SK-N-SH treated with all-trans-retinoic acid at 6 μM for 48 hours (cell line): ENCODE measurements around the gene KRTAP10-1.

Experiments
- ATAC-seq: fragments of 200-7000 bp; cut with Tn5 transposase; 3 replicates; pipeline ENCODE4 v1.9.1; 2020; ENCODE audit warnings: mild to moderate bottlenecking, moderate library complexity
- ARNTL ChIP-seq: fragments of 450-650 bp; formaldehyde crosslinking; IDR thresholded peaks from 2 replicates; pipeline ENCODE4 v1.5.0; 2020; ENCODE audit warnings: low read depth, mild to moderate bottlenecking, moderate library complexity, borderline replicate concordance
- BACH2 ChIP-seq: fragments of 250-450 bp; sonication (Bioruptor Pico); IDR thresholded peaks from 2 replicates; pipeline ENCODE4 v1.9.0; 2021; ENCODE audit warnings: mild to moderate bottlenecking, borderline replicate concordance
- CREB5 ChIP-seq: fragments of 250-450 bp; sonication (Bioruptor Pico); IDR thresholded peaks from 2 replicates; pipeline ENCODE4 v1.5.1; 2020; ENCODE audit warnings: low read depth, mild to moderate bottlenecking, moderate library complexity
- CSDC2 ChIP-seq: fragments of 250-450 bp; sonication (Bioruptor Pico); IDR thresholded peaks from 2 replicates; pipeline ENCODE4 v1.5.0; 2020; ENCODE audit warnings: mild to moderate bottlenecking, moderate library complexity
- CSRNP3 ChIP-seq: fragments of 250-450 bp; sonication (Bioruptor Pico); IDR thresholded peaks from 2 replicates; pipeline ENCODE4 v1.5.1; 2021; ENCODE audit warnings: mild to moderate bottlenecking, moderate library complexity
- ESRRG ChIP-seq: fragments of 250-450 bp; sonication (Bioruptor Pico); IDR thresholded peaks from 2 replicates; pipeline ENCODE4 v1.6.1; 2021; ENCODE audit warnings: mild to moderate bottlenecking
- ISL1 ChIP-seq: fragments of 250-450 bp; sonication (Bioruptor Pico); IDR thresholded peaks from 2 replicates; pipeline ENCODE4 v2.1.2; 2022; ENCODE audit warnings: mild to moderate bottlenecking, moderate library complexity
- OSR1 ChIP-seq: fragments of 250-450 bp; sonication (Bioruptor Pico); IDR thresholded peaks from 2 replicates; pipeline ENCODE4 v1.8.0; 2022; ENCODE audit warnings: moderate library complexity, mild to moderate bottlenecking, inconsistent platforms
- PATZ1 ChIP-seq: fragments of 250-450 bp; sonication (Bioruptor Pico); IDR thresholded peaks from 2 replicates; pipeline ENCODE4 v1.8.0; 2020; ENCODE audit warnings: mild to moderate bottlenecking, moderate library complexity, borderline replicate concordance
- POU6F1 ChIP-seq: fragments of 250-450 bp; sonication (Bioruptor Pico); IDR thresholded peaks from 2 replicates; pipeline ENCODE4 v1.8.0; 2021; ENCODE audit warnings: low read depth, mild to moderate bottlenecking, moderate library complexity, borderline replicate concordance
- PPARA ChIP-seq: fragments of 250-450 bp; sonication (Bioruptor Pico); IDR thresholded peaks from 2 replicates; pipeline ENCODE4 v1.5.0; 2020; ENCODE audit warnings: mild to moderate bottlenecking, borderline replicate concordance
- RARB ChIP-seq: fragments of 250-450 bp; sonication (Bioruptor Pico); IDR thresholded peaks from 2 replicates; pipeline ENCODE4 v1.8.0; 2021; ENCODE audit warnings: mild to moderate bottlenecking, moderate library complexity
- SNAI2 ChIP-seq: fragments of 250-450 bp; sonication (Bioruptor Pico); IDR thresholded peaks from 2 replicates; pipeline ENCODE4 v1.5.0; 2020; ENCODE audit warnings: mild to moderate bottlenecking, moderate library complexity
- TCF4 ChIP-seq: fragments of 250-450 bp; sonication (Bioruptor Pico); IDR thresholded peaks from 2 replicates; pipeline ENCODE4 v1.8.0; 2021; ENCODE audit warnings: mild to moderate bottlenecking, moderate library complexity, borderline replicate concordance
- TOX ChIP-seq: fragments of 250-450 bp; sonication (Bioruptor Pico); IDR thresholded peaks from 2 replicates; pipeline ENCODE4 v1.8.0; 2021; ENCODE audit warnings: mild to moderate bottlenecking, moderate library complexity, borderline replicate concordance
- TSHZ2 ChIP-seq: fragments of 250-450 bp; sonication (Bioruptor Pico); IDR thresholded peaks from 2 replicates; pipeline ENCODE4 v1.5.0; 2020; ENCODE audit warnings: mild to moderate bottlenecking, moderate library complexity
- ZC3H10 ChIP-seq: fragments of 250-450 bp; sonication (Bioruptor Pico); IDR thresholded peaks from 2 replicates; pipeline ENCODE4 v1.5.1; 2021; ENCODE audit warnings: mild to moderate bottlenecking, moderate library complexity
- ZFP3 ChIP-seq: fragments of 250-450 bp; sonication (Bioruptor Pico); IDR thresholded peaks from 2 replicates; pipeline ENCODE4 v1.5.0; 2020; ENCODE audit warnings: mild to moderate bottlenecking, moderate library complexity
- ZFP30 ChIP-seq: fragments of 450-650 bp; formaldehyde crosslinking; IDR thresholded peaks from 2 replicates; pipeline ENCODE4 v1.5.0; 2022; ENCODE audit warnings: mild to moderate bottlenecking, moderate library complexity
- ZNF70 ChIP-seq: fragments of 450-650 bp; formaldehyde crosslinking; IDR thresholded peaks from 2 replicates; pipeline ENCODE4 v1.5.0; 2020; ENCODE audit warnings: mild to moderate bottlenecking, moderate library complexity
- ZNF8 ChIP-seq: fragments of 450-650 bp; formaldehyde crosslinking; IDR thresholded peaks from 2 replicates; pipeline ENCODE4 v1.5.0; 2020; ENCODE audit warnings: mild to moderate bottlenecking, moderate library complexity

Gene KRTAP10-1

GRCh38 chr21:44537930-44538911 is 1.8 kb downstream of the KRTAP10-1 start:
- ATAC-seq, result no peak
- TF ChIP-seq ZFP30 (CRISPR knock-in tag) (no peak), ZFP3 (CRISPR knock-in tag) (no peak), ZC3H10 (CRISPR knock-in tag) (no peak), TSHZ2 (CRISPR knock-in tag) (no peak), TCF4 (no peak), CSRNP3 (CRISPR knock-in tag) (no peak), ZNF8 (CRISPR knock-in tag) (no peak), RARB (CRISPR knock-in tag) (no peak), ZNF70 (no peak), PPARA (CRISPR knock-in tag) (no peak), CREB5 (CRISPR knock-in tag) (no peak), ISL1 (no peak), ESRRG (CRISPR knock-in tag) (no peak), CSDC2 (CRISPR knock-in tag) (no peak), POU6F1 (CRISPR knock-in tag) (no peak), BACH2 (CRISPR knock-in tag) (no peak)

GRCh38 chr21:44535963-44536362 is 4.0 kb downstream of the KRTAP10-1 start:
- no peak for ATAC-seq
- no peak for TF ChIP-seq ARNTL
- no peak for TF ChIP-seq ZC3H10 (CRISPR knock-in tag)
- TF ChIP-seq PATZ1 (CRISPR knock-in tag), result no peak
- no peak for TF ChIP-seq TSHZ2 (CRISPR knock-in tag)
- no peak for TF ChIP-seq RARB (CRISPR knock-in tag)
- no peak for TF ChIP-seq CREB5 (CRISPR knock-in tag)
- no peak for TF ChIP-seq TCF4
- no peak for TF ChIP-seq TOX
- no peak for TF ChIP-seq SNAI2 (CRISPR knock-in tag)
- TF ChIP-seq PPARA (CRISPR knock-in tag), result no peak
- no peak for TF ChIP-seq OSR1
- TF ChIP-seq BACH2 (CRISPR knock-in tag), result no peak
- TF ChIP-seq ZNF70, result no peak
- no peak for TF ChIP-seq CSRNP3 (CRISPR knock-in tag)
